Measurements from ENCODE around the gene ZYX. TPM values are rescaled to one million over a fixed set of nuclear protein-coding genes. Genes with fewer than 3 reads are reported as not detected.
"Not testable (repeated sequence)": the region's sequence is repeated elsewhere in the genome, so short reads cannot be mapped to it uniquely, and the experiment has no call there.

Gene ZYX
- total and polyA plus RNA-seq, 2 of the 13 experiments (the other 11 are each of a cell fraction or from before 2014, with no cell fraction given): 9.9 to 13.7 TPM

DNA sequence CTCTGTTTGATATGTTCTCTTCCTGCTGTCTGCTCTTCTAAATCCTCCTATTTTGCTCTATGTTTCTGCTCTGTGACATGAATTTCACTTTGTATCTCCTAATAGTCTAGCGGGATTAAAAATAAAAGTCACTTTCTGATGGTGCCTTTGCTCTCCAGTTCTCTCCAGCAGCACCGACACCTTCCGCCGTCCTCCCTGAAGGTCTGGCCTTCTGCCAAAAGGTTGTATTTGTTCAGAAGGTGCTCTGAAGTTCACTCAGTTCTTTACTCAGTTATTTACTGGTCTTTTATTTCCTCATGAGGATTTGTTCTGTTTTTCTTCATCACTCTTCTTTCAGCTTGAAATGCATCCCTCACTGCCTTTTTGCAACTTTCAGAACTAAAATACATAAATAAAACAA is 38.7 kb downstream of the ZYX start:
- 1% methylated on average over 4 of the region's 4 CpGs for WGBS (ENCODE audit: low lambda C conversion rate)
- CTCF ChIA-PET (ENCODE audit: low intra/inter-chr PET ratio, low total read pairs): no interaction called here
- H3K4me3 ChIP-seq (replicated peaks in 1 of 3; ENCODE audit: insufficient read depth in 1 of 3, low read depth in 2 of 3, low read length in 3 of 3): no peak overlapping the region
- H3K27ac ChIP-seq (ENCODE audit: extremely low read length, insufficient read depth, low read length): no peak overlapping the region
- intact Hi-C loops (cut with micrococcal nuclease; ENCODE audit: unreplicated experiment) (no loop called here), in situ Hi-C loops (cut with HindIII; ENCODE audit: extremely low pct_ligation_motif_present, low pct_unique_long_range_greater_than_20kb) (loop anchor here (5.0 kb wide), 2 partner anchors 38 to 98 kb away; partner anchors contain the start of gene ZYX)
- POLR2A ChIA-PET: no interaction called here
- H3K4me1 ChIP-seq (ENCODE audit: insufficient read depth, low read length): no peaks in the 10 kb centered on the region
- H2AFZ ChIP-seq (ENCODE audit: low read length): no peak overlapping the region
- H3K79me2 ChIP-seq (ENCODE audit: insufficient read depth, low read length): no peaks in the 10 kb centered on the region
- H3K4me2 ChIP-seq (ENCODE audit: low read depth, low read length): no peak overlapping the region
- no peaks in the 10 kb centered on the region for H3K36me3 ChIP-seq (replicated peaks in 1 of 2; ENCODE audit: control insufficient read depth in 1 of 2, insufficient read depth in 2 of 2, low read length in 2 of 2)
- no peak overlapping the region for H3K9ac ChIP-seq (ENCODE audit: insufficient read depth, low read depth, low read length)
- TF ChIP-seq FOXP1 (IDR thresholded peaks at IDR 0.05) (no peak), FOXP1 (CRISPR knock-in tag; IDR thresholded peaks at IDR 0.05) (no peak), ZNF263 (CRISPR knock-in tag; IDR thresholded peaks at IDR 0.05) (peak; percentile 87)
- no peaks in the 10 kb centered on the region for H3K9me3 ChIP-seq (ENCODE audit: low read length)
- FAIRE-seq: no peak
- no peaks in the 10 kb centered on the region for H4K20me1 ChIP-seq (ENCODE audit: insufficient read depth, low read length)
- no peak for ATAC-seq
- no TSS peak for BruUV-seq (replicated peaks)
- DNase-seq (ENCODE audit: low spot score): no peak
- H3K27me3 ChIP-seq (ENCODE audit: control insufficient read depth in 1 of 2, insufficient read depth in 2 of 2, low read length in 2 of 2): peaks cover 2 to 9% of the 10 kb centered on the region in 2 experiments; a peak in 2 of 5 replicates

DNA sequence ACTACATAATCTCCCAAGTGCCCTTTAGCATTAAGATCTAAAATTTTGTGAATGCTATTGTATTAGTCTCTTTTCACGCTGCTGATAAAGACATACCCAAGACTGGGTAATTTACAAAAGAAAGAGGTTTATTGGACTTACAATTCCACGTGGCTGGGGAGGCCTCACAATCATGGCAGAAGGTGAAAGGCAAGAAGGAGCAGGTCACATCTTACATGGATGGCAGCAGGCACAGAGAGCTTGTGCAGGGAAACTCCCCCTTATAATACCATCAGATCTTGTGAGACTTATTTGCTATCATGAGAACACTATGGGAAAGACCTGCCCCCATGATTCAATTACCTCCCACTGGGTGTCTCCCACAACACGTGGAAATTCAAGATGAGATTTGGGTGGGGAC is 39.5 kb downstream of the ZYX start:
- CTCF ChIA-PET (ENCODE audit: low intra/inter-chr PET ratio, low total read pairs); H3K4me2 ChIP-seq (ENCODE audit: low read depth, low read length): not testable (repeated sequence)
- WGBS (ENCODE audit: low lambda C conversion rate): 8% methylated on average over 3 of the region's 3 CpGs

DNA sequence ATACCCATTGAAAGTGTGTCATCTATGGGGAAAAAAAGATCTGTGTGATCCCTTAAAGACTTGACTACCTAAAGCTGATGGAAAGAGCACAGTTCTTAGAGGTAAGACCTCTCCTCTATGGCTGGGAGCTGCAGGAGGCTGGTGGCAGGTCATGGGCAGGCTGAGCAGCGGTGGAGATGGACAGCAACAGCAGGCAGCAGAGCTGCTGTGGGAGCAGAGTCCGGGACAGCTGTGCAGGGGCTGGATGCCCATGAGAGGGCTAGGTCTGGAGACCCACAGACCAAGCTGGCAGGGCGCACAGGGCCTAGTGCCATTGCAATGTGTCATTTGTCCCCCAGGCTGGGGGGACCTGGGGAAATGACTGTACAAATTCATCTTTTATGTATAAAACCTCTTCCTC is 40.9 kb downstream of the ZYX start:
- Histone ChIP-seq H3K9me3 (ENCODE audit: low read length) (no peaks in the 10 kb centered on the region), H3K27me3 (ENCODE audit: control insufficient read depth in 1 of 2, insufficient read depth in 2 of 2, low read length in 2 of 2) (peaks cover 2 to 4% of the 10 kb centered on the region in 2 experiments; a peak in 2 of 5 replicates), H3K79me2 (ENCODE audit: insufficient read depth, low read length) (no peaks in the 10 kb centered on the region), H3K4me3 (replicated peaks in 1 of 3; ENCODE audit: insufficient read depth in 1 of 3, low read depth in 2 of 3, low read length in 3 of 3) (no peak overlapping the region), H3K36me3 (replicated peaks in 1 of 2; ENCODE audit: control insufficient read depth in 1 of 2, insufficient read depth in 2 of 2, low read length in 2 of 2) (no peaks in the 10 kb centered on the region), H3K9ac (ENCODE audit: insufficient read depth, low read depth, low read length) (no peak overlapping the region), H3K4me2 (ENCODE audit: low read depth, low read length) (no peak overlapping the region), H2AFZ (ENCODE audit: low read length) (no peak overlapping the region), H3K4me1 (ENCODE audit: insufficient read depth, low read length) (no peaks in the 10 kb centered on the region), H3K27ac (ENCODE audit: extremely low read length, insufficient read depth, low read length) (no peak overlapping the region), H4K20me1 (ENCODE audit: insufficient read depth, low read length) (no peaks in the 10 kb centered on the region)
- DNase-seq (ENCODE audit: low spot score) (no peak), ATAC-seq (peak; percentile 75), FAIRE-seq (no peak)
- CTCF ChIA-PET (ENCODE audit: low intra/inter-chr PET ratio, low total read pairs): no interaction called here
- TF ChIP-seq ZMYM3 (CRISPR knock-in tag; IDR thresholded peaks at IDR 0.05) (no peak), ATAD3A (CRISPR knock-in tag; IDR thresholded peaks at IDR 0.05) (no peak), ZNF724P (CRISPR knock-in tag; IDR thresholded peaks at IDR 0.05; ENCODE audit: borderline replicate concordance) (no peak), MBNL3 (CRISPR knock-in tag; conservative IDR thresholded peaks at IDR 0.05) (no peak), HNRNPL (IDR thresholded peaks at IDR 0.05; ENCODE audit: low read depth, low read length) (no peak), GLI4 (CRISPR knock-in tag; IDR thresholded peaks at IDR 0.05; ENCODE audit: borderline replicate concordance) (no peak), SALL2 (CRISPR knock-in tag; IDR thresholded peaks at IDR 0.05) (no peak), ZNF878 (CRISPR knock-in tag; IDR thresholded peaks at IDR 0.05) (no peak)
- TF ChIP-seq, protein P1, sequence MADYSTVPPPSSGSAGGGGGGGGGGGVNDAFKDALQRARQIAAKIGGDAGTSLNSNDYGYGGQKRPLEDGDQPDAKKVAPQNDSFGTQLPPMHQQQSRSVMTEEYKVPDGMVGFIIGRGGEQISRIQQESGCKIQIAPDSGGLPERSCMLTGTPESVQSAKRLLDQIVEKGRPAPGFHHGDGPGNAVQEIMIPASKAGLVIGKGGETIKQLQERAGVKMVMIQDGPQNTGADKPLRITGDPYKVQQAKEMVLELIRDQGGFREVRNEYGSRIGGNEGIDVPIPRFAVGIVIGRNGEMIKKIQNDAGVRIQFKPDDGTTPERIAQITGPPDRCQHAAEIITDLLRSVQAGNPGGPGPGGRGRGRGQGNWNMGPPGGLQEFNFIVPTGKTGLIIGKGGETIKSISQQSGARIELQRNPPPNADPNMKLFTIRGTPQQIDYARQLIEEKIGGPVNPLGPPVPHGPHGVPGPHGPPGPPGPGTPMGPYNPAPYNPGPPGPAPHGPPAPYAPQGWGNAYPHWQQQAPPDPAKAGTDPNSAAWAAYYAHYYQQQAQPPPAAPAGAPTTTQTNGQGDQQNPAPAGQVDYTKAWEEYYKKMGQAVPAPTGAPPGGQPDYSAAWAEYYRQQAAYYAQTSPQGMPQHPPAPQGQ (CRISPR knock-in tag; IDR thresholded peaks at IDR 0.05; ENCODE audit: borderline replicate concordance): no peak
- intact Hi-C loops (cut with micrococcal nuclease; ENCODE audit: unreplicated experiment) (no loop called here), in situ Hi-C loops (cut with HindIII; ENCODE audit: extremely low pct_ligation_motif_present, low pct_unique_long_range_greater_than_20kb) (no loop called here)
- BruUV-seq (replicated peaks): no TSS peak
- 20% methylated on average over 1 of the region's 3 CpGs for WGBS (ENCODE audit: low lambda C conversion rate)
- POLR2A ChIA-PET: no interaction called here

More for the DNA sequence above, 39.5 kb downstream of the ZYX start:
- H2AFZ ChIP-seq (ENCODE audit: low read length); H3K36me3 ChIP-seq (replicated peaks in 1 of 2; ENCODE audit: control insufficient read depth in 1 of 2, insufficient read depth in 2 of 2, low read length in 2 of 2); H3K4me3 ChIP-seq (replicated peaks in 1 of 3; ENCODE audit: insufficient read depth in 1 of 3, low read depth in 2 of 3, low read length in 3 of 3); H3K9ac ChIP-seq (ENCODE audit: insufficient read depth, low read depth, low read length); H3K4me1 ChIP-seq (ENCODE audit: insufficient read depth, low read length); POLR2A ChIA-PET; H3K79me2 ChIP-seq (ENCODE audit: insufficient read depth, low read length); H3K27me3 ChIP-seq (ENCODE audit: control insufficient read depth in 1 of 2, insufficient read depth in 2 of 2, low read length in 2 of 2); FAIRE-seq; DNase-seq (ENCODE audit: low spot score); in situ Hi-C loops (cut with HindIII; ENCODE audit: extremely low pct_ligation_motif_present, low pct_unique_long_range_greater_than_20kb); H4K20me1 ChIP-seq (ENCODE audit: insufficient read depth, low read length); BruUV-seq (replicated peaks); intact Hi-C loops (cut with micrococcal nuclease; ENCODE audit: unreplicated experiment); H3K27ac ChIP-seq (ENCODE audit: extremely low read length, insufficient read depth, low read length); H3K9me3 ChIP-seq (ENCODE audit: low read length); ATAC-seq: not testable (repeated sequence)

All from HepG2 (cell line).